Fibroblast of lung (primary cell): ENCODE results near the gene VWDE. TPM values are rescaled to one million over a fixed set of nuclear protein-coding genes. Genes with fewer than 3 reads are reported as not detected.
"Not testable (repeated sequence)": the region's sequence is repeated elsewhere in the genome, so short reads cannot be mapped to it uniquely, and the experiment has no call there.

Experiments used
- DNase-seq, 2 donors: peaks; one replicate each; pipeline versions ENCODE4 v3.0.0 to v3.0.0-alpha.2; 2010; ENCODE audit warnings: low read depth in 2 of 2
- H2AFZ ChIP-seq: 2 replicates; pipeline ENCODE4 v1.5.1; 2012; ENCODE audit warnings: low read length, control low read depth, inconsistent platforms
- H3K27ac ChIP-seq: 2 replicates; pipeline ENCODE4 v1.5.1; 2011; ENCODE audit warnings: low read length, control low read depth; ENCODE audit not compliant: insufficient read depth
- H3K27me3 ChIP-seq: 2 replicates; pipeline ENCODE4 v1.5.1; 2011; ENCODE audit warnings: mild to moderate bottlenecking, low read length; ENCODE audit not compliant: control insufficient read depth, insufficient read depth
- H3K36me3 ChIP-seq: 2 replicates; pipeline ENCODE4 v1.5.1; 2011; ENCODE audit warnings: low read length; ENCODE audit not compliant: control insufficient read depth, insufficient read depth
- H3K4me1 ChIP-seq: 2 replicates; pipeline ENCODE4 v1.5.1; 2011; ENCODE audit warnings: low read length; ENCODE audit not compliant: control insufficient read depth, insufficient read depth; ENCODE audit errors: extremely low read depth
- H3K4me2 ChIP-seq: 2 replicates; pipeline ENCODE4 v1.5.1; 2011; ENCODE audit warnings: low read length, control low read depth; ENCODE audit not compliant: insufficient read depth; ENCODE audit errors: extremely low read depth
- H3K4me3 ChIP-seq, 4 experiments: fragments of 200-600 bp in 1 of 4; sonication (generic) in 1 of 4; replicated peaks in 1 of 4; 2 replicates each; pipeline ENCODE4 v1.5.1; 2011 to 2016; ENCODE audit warnings: low read length in 4 of 4, low read depth in 3 of 4, mild to moderate bottlenecking in 3 of 4, control low read depth in 2 of 4, inconsistent platforms in 1 of 4, mixed read lengths in 1 of 4; ENCODE audit not compliant: insufficient read depth in 1 of 4; ENCODE audit errors: control extremely low read depth in 1 of 4
- H3K79me2 ChIP-seq: 2 replicates; pipeline ENCODE4 v1.5.1; 2012; ENCODE audit warnings: mild to moderate bottlenecking, low read length, inconsistent platforms; ENCODE audit not compliant: control insufficient read depth, insufficient read depth
- H3K9ac ChIP-seq: 2 replicates; pipeline ENCODE4 v1.5.1; 2011; ENCODE audit warnings: mild to moderate bottlenecking, low read length, control low read depth; ENCODE audit not compliant: insufficient read depth
- H3K9me3 ChIP-seq: 2 replicates; pipeline ENCODE4 v1.5.1; 2012; ENCODE audit warnings: low read depth, low read length; ENCODE audit not compliant: control insufficient read depth, insufficient read depth
- H4K20me1 ChIP-seq: 2 replicates; pipeline ENCODE4 v1.5.1; 2011; ENCODE audit warnings: low read length; ENCODE audit not compliant: control insufficient read depth, insufficient read depth; ENCODE audit errors: extremely low read depth
- CTCF ChIP-seq, 2 donors: IDR thresholded peaks in 1 of 2; conservative IDR thresholded peaks in 1 of 2; 1 replicate in 1 of 2; 2 replicates in 1 of 2; pipeline ENCODE4 v1.5.1; 2011 to 2012; ENCODE audit warnings: low read length in 2 of 2, control low read depth in 1 of 2, inconsistent platforms in 1 of 2, low read depth in 1 of 2, mild to moderate bottlenecking in 1 of 2
- EZH2 ChIP-seq: IDR thresholded peaks from 2 replicates; pipeline ENCODE4 v1.5.1; 2012; ENCODE audit warnings: low read length, control low read depth, mild to moderate bottlenecking; ENCODE audit errors: missing control alignments
- polyA plus RNA-seq, 2 donors: library from polyadenylated mRNA; depleted of rRNA in 1 of 2; stranded (reverse) in 1 of 2; unstranded in 1 of 2; fragments of >200 nt; gene quantifications; 2 replicates each; pipeline ENCODE4 v1.2.1, GENCODE V29; 2011 to 2012; ENCODE audit warnings: missing spikeins in 1 of 2
- total RNA-seq: library from RNA; depleted of rRNA; stranded (reverse); fragments of >200 nt; gene quantifications from 2 replicates; pipeline ENCODE4 v1.2.1, GENCODE V29; 2014

Gene VWDE
- total and polyA plus RNA-seq, 2 donors (not counting 1 experiment from before 2014, with no cell fraction given): 0.09 to 0.17 TPM

GRCh38 chr7:12397671-12398070 lies 6.0 kb downstream of the VWDE start:
- DNase-seq: no peak
- no peaks in the 10 kb centered on the region for H4K20me1 ChIP-seq
- H3K27ac ChIP-seq: no peak overlapping the region
- H3K79me2 ChIP-seq: no peaks in the 10 kb centered on the region
- H3K4me2 ChIP-seq: no peak overlapping the region
- H3K36me3 ChIP-seq: no peaks in the 10 kb centered on the region
- H3K4me3 ChIP-seq: no peak overlapping the region
- TF ChIP-seq CTCF (conservative IDR thresholded peaks at IDR 0.05 in 1 of 2, IDR thresholded peaks at IDR 0.05 in 1 of 2; ENCODE audit: low read depth in 1 of 2, low read length in 2 of 2) (no peak), EZH2 (no peak)
- H2AFZ ChIP-seq: no peak overlapping the region
- H3K27me3 ChIP-seq: no peaks in the 10 kb centered on the region
- H3K4me1 ChIP-seq: no peaks in the 10 kb centered on the region
- H3K9ac ChIP-seq: no peak overlapping the region
- H3K9me3 ChIP-seq: no peaks in the 10 kb centered on the region

- H3K27me3 ChIP-seq, H3K36me3 ChIP-seq, H3K79me2 ChIP-seq, H3K27ac ChIP-seq, H4K20me1 ChIP-seq, H3K9ac ChIP-seq, DNase-seq, H3K4me1 ChIP-seq, H2AFZ ChIP-seq, H3K4me3 ChIP-seq, H3K4me2 ChIP-seq, H3K9me3 ChIP-seq: not testable (repeated sequence)
Measured at GRCh38 chr7:12396670-12397069, 7.0 kb downstream of the VWDE start.

GRCh38 chr7:12391922-12392615 lies 11.6 kb downstream of the VWDE start:
- Histone ChIP-seq H3K4me3 (no peak overlapping the region), H3K4me2 (no peak overlapping the region), H3K9me3 (no peaks in the 10 kb centered on the region), H3K9ac (no peak overlapping the region), H3K79me2 (no peaks in the 10 kb centered on the region), H4K20me1 (no peaks in the 10 kb centered on the region), H3K4me1 (no peaks in the 10 kb centered on the region), H3K36me3 (no peaks in the 10 kb centered on the region), H3K27ac (no peak overlapping the region), H3K27me3 (no peaks in the 10 kb centered on the region), H2AFZ (no peak overlapping the region)
- no peak for DNase-seq
- no peak for TF ChIP-seq EZH2
- no peak for TF ChIP-seq CTCF (conservative IDR thresholded peaks at IDR 0.05 in 1 of 2, IDR thresholded peaks at IDR 0.05 in 1 of 2; ENCODE audit: low read depth in 1 of 2, low read length in 2 of 2)
